Stimulated activated CD8-positive, alpha-beta memory T cell treated with anti-CD3 and anti-CD28 coated beads, Interleukin-12 subunit alpha, Interleukin-12 subunit beta, amount 100 ng/mL, for 1 hour (primary cell): ENCODE data around the gene BSG.

Source experiments
- DNase-seq: peaks from one replicate; pipeline ENCODE4 v3.0.0-alpha.2; 2020; ENCODE audit warnings: low read depth

The BSG gene

GRCh38 chr19:540867-541637, 31.3 kb upstream of the BSG start:
- DNase-seq: no peak

DNA sequence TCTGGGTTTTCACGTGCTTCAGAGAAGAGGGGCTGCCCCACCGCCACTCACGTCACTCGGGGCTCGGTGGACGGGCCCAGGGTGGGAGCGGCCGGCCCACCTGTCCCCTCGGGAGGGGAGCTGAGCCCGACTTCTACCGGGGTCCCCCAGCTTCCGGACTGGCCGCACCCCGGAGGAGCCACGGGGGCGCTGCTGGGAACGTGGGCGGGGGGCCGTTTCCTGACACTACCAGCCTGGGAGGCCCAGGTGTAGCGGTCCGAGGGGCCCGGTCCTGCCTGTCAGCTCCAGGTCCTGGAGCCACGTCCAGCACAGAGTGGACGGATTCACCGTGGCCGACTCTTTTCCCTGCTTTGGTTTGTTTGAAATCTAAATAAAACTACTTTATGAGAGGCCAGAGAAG, 30.7 kb upstream of the BSG start:
- DNase-seq: no peak

- DNase-seq: no peak
These were observed 30.1 kb upstream of the BSG start for GRCh38 chr19:542173-542866.

- DNase-seq: peak; percentile 59
These were observed 28.3 kb upstream of the BSG start, which contains the start of gene GZMM for GRCh38 chr19:543910-544608. GZMM (plus strand) TSS chr19:544053; CDS start chr19:544072, 19 bp downstream.

- DNase-seq: no peak
These were observed 25.3 kb upstream of the BSG start for GRCh38 chr19:547117-547516.

DNA sequence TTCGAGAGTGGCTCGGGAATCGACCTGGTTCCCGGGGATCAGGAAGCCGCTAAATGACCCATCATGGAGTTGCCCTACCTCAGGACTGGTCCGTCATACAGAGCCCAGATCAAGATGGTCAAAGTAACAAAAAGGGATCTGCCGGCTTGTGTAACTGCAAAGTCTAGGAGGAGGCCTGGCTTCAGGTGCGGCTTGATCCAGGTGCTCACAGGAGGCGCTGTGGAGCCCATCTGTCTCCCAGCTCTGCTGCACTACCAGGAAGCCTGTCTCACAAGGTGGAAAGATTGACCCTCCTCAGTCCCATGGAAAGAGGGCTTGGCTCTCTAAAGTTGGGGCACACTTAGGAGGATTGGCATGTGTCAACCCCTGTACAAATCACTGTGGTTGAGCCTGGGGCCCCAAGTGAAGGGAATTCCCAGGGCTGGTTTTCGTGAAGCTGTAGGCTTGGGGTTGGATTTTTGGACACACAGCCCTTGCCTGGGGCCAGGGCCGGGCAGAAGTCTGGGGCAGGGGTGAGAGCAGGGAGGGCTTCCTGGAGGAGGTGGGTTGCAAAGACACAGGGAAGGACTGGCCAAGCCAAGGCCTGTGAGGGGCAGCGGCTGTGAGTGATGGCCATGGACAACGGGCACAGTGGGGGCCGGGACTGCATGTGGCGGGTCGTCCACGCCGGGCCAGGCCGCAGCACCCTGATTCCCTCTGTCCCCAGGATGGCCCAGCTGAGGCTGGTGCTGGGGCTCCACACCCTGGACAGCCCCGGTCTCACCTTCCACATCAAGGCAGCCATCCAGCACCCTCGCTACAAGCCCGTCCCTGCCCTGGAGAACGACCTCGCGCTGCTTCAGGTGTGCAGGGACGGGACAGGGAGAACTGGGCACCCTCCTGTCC, 24.3 kb upstream of the BSG start:
- DNase-seq: no peak

DNA sequence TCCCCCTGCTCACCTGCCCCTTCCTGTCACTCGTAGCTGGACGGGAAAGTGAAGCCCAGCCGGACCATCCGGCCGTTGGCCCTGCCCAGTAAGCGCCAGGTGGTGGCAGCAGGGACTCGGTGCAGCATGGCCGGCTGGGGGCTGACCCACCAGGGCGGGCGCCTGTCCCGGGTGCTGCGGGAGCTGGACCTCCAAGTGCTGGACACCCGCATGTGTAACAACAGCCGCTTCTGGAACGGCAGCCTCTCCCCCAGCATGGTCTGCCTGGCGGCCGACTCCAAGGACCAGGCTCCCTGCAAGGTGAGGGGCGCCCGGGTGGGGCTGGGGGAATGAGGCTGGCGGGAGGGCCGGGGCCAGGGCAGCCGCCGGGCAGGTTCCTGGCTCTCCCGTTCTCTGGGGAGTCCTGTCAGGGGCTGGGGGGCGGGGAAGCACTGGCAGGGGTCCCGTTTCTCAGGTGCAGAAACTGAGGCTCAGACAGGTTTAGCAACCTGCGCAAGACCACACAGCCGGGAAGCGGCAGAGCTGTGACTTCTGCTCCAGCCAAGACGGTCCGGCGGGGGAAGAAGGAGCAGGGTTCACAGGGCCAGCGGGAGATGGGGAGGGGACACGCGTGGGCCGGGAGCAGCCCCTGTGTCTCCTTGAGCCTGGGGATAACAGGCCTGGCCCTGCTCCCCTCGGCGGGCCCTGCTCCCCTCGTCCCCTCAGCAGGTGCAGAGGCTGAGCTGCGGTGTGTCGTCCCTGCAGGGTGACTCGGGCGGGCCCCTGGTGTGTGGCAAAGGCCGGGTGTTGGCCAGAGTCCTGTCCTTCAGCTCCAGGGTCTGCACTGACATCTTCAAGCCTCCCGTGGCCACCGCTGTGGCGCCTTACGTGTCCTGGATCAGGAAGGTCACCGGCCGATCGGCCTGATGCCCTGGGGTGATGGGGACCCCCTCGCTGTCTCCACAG, 23.2 kb upstream of the BSG start:
- DNase-seq: no peak

- no peak for DNase-seq
These were observed 17.6 kb upstream of the BSG start for GRCh38 chr19:554817-555216.

- DNase-seq: no peak
These were observed 17.0 kb upstream of the BSG start for GRCh38 chr19:555474-555808.

- DNase-seq: no peak
These were observed 15.6 kb upstream of the BSG start for GRCh38 chr19:556611-557382.

GRCh38 chr19:558770-559439, 13.5 kb upstream of the BSG start:
- no peak for DNase-seq

GRCh38 chr19:560121-560520, 12.3 kb upstream of the BSG start:
- DNase-seq: no peak

DNA sequence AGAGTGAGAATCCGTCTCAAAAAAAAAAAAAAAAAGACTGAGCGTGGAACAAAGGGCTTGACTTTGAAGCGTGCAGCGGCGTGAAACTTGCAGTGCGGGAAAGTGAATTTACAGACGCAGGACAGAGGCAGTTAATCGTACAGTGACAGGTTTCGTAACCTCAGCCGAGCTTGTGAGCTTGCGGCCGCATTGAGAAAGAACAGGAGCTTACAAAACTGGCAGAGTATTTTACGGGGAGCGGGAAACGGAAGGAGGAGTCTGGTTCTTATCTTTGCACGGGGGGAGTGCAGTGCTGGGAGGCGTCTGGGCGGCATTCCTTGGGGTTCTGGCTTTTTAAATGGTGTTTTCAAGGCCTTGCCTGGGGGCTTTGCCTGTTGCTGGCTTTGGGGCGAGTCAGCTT, 6.0 kb upstream of the BSG start:
- no peak for DNase-seq

DNA sequence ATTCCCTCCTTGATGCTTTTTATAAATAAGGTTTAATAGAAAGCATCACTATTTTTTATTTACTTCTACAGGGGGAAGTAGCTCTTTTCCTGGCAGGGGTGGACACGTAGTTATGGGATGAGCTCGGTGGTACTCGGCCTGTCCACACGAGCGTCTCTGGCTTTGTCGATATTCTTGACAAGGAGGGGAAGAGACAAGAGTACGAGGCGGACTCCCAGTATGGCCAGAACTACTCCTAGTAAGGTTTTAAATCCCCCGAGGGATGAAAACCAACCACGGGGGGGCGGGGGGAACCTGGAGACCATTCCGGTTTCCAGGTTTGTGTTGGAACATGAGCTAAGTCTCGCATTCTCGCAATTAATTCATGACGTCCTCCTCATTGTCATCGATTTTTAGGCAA, 5.6 kb upstream of the BSG start:
- DNase-seq: no peak

- DNase-seq: no peak
These were observed 5.0 kb upstream of the BSG start for GRCh38 chr19:567296-567900.

DNA sequence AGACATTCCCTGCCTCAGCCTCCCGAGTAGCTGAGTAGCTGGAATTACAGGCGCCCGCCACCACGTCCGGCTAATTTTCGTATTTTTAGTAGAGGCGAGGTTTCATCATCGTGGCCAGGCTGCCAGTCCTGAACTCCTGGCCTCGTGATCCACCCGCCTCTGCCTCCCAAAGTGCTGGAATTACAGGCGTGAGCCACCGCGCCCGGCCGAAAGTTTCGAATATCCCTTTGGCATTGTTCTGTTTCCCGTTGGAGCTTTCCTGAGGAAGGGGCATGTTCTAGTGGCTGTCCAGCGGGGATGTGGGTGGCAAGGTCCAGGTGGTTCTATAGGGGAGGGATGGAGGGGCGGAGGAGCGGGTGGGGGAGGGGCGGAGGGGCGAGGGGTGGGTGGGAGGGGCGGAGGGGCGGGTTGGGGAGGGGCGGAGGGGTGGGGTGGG, 2.1 kb upstream of the BSG start:
- no peak for DNase-seq

DNA sequence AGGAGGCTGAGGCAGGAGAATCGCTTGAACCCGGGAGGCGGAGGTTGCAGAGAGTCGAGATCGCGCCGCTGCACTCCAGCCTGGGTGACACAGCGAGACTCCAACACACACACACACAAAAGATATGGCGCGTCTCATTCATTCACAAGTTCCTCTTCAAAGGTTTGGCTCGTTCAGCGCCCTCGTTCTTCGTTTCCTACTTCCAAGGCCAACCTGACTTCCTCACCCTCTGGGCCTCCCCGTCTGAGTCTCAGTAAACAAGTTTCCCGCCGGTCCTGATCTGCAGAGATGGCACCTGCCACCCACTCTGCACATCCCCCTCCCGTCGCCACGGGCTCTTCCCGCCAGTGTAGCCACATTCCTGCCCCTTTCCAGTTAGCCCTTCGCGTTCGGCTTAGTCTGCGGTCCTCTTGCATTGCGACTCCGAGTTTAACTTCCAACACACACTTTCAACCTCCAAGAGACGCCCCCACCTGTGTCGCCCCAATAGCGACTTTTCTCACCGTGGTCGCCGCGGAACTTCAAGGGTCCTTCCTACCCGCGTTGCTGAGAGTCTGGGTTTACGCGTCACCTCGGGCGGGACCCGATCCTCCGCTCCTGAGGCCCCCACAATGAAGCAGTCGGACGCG, 1.3 kb upstream of the BSG start:
- peak; percentile 20 for DNase-seq

- no peak for DNase-seq
These were observed 826 bp upstream of the BSG start for GRCh38 chr19:571566-571974.
